SH-SY5Y (cell line): ENCODE measurements around the gene STT3B.

Experiments
- GATA2 ChIP-seq: IDR thresholded peaks from 2 replicates; pipeline ENCODE4 v1.6.1; 2011; ENCODE audit warnings: mild to moderate bottlenecking, low read depth, low read length
- GATA3 ChIP-seq: IDR thresholded peaks from 2 replicates; pipeline ENCODE4 v1.6.1; 2011; ENCODE audit warnings: low read depth, mild to moderate bottlenecking, low read length, moderate library complexity

DNA sequence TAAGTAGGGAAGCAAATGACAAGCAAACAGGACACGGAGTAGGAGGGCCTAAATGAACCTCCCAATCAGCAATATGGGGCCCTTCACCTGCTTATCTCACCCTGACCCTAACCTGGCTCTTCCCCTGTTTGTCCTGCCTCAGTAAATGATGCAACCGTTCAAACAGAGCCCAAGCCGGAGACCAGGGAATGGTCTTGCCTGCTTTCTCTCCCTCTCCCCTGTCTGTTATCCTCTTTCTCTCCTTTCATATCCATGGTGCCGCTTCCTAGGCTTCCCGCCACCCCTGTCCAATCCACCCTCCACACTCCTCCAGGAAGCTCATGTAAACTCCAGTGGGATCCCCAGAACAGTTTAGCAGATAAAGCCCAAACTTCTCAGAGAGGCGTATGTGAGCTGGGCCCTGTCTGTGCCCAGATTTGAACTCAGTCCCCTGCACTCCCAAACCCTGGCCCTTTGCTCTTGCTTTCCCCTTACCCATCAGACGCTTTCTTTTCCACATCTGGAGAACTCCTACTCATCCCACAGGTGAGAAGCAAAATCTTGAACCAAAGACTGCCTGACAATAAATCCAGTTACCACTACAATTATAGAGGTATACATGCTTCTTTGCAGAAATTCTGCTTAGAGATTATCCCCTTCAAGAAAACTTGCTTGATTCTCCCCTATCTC is 45.7 kb upstream of the STT3B start:
- TF ChIP-seq GATA3 (no peak), GATA2 (no peak)
